ENCODE data around the gene ZNF845. TPM values are rescaled to one million over a fixed set of nuclear protein-coding genes. Genes with fewer than 3 reads are reported as not detected.
"Not testable (repeated sequence)": the region's sequence is repeated elsewhere in the genome, so short reads cannot be mapped to it uniquely, and the experiment has no call there.

ZNF845 gene
- total RNA-seq (2014; rRNA removed; shearing (Covaris generic)): 10.0 and 11.5 TPM in 2 replicates

- in situ Hi-C loops (cut with HindIII; ENCODE audit: low sequenced_read_pairs): no loop called here
Observed at GRCh38 chr19:53333463-53334449, at the start of gene ZNF845. ZNF845 (plus strand) TSS chr19:53333749; CDS start chr19:53341308, 7,559 bp downstream.

GRCh38 chr19:53285087-53285486 is 48.5 kb upstream of the ZNF845 start:
- in situ Hi-C loops (cut with HindIII; ENCODE audit: low sequenced_read_pairs): no loop called here
- no peak for DNase-seq (ENCODE audit: low spot score)

More at GRCh38 chr19:53333463-53334449, at the start of gene ZNF845:
- peak; percentile 93 for DNase-seq (ENCODE audit: low spot score)

GRCh38 chr19:53290758-53291549 is 42.6 kb upstream of the ZNF845 start:
- in situ Hi-C loops (cut with HindIII; ENCODE audit: low sequenced_read_pairs): no loop called here
- DNase-seq (ENCODE audit: low spot score): no peak

GRCh38 chr19:53294786-53295441 is 38.6 kb upstream of the ZNF845 start:
- no peak for DNase-seq (ENCODE audit: low spot score)
- in situ Hi-C loops (cut with HindIII; ENCODE audit: low sequenced_read_pairs): no loop called here

- in situ Hi-C loops (cut with HindIII; ENCODE audit: low sequenced_read_pairs): not testable (repeated sequence)
Observed at GRCh38 chr19:53301341-53301740, 32.2 kb upstream of the ZNF845 start.

GRCh38 chr19:53308339-53308811 is 25.2 kb upstream of the ZNF845 start:
- no peak for DNase-seq (ENCODE audit: low spot score)
- in situ Hi-C loops (cut with HindIII; ENCODE audit: low sequenced_read_pairs): no loop called here

More at GRCh38 chr19:53301341-53301740, 32.2 kb upstream of the ZNF845 start:
- DNase-seq (ENCODE audit: low spot score): not testable (repeated sequence)

- DNase-seq (ENCODE audit: low spot score): no peak
- in situ Hi-C loops (cut with HindIII; ENCODE audit: low sequenced_read_pairs): no loop called here
Observed at GRCh38 chr19:53311044-53311443, 22.5 kb upstream of the ZNF845 start.

GRCh38 chr19:53311897-53312296 is 21.7 kb upstream of the ZNF845 start:
- in situ Hi-C loops (cut with HindIII; ENCODE audit: low sequenced_read_pairs): no loop called here
- no peak for DNase-seq (ENCODE audit: low spot score)

- in situ Hi-C loops (cut with HindIII; ENCODE audit: low sequenced_read_pairs): no loop called here
- DNase-seq (ENCODE audit: low spot score): peak; percentile 36
Observed at GRCh38 chr19:53328967-53329366, 4.6 kb upstream of the ZNF845 start.

- in situ Hi-C loops (cut with HindIII; ENCODE audit: low sequenced_read_pairs): no loop called here
- DNase-seq (ENCODE audit: low spot score): peak; percentile 1
Observed at GRCh38 chr19:53332484-53332883, 1.1 kb upstream of the ZNF845 start.

- in situ Hi-C loops (cut with HindIII; ENCODE audit: low sequenced_read_pairs): no loop called here
- DNase-seq (ENCODE audit: low spot score): no peak
Observed at GRCh38 chr19:53333066-53333462, 485 bp upstream of the ZNF845 start.

GRCh38 chr19:53344403-53344802 is 10.9 kb downstream of the ZNF845 start:
- DNase-seq (ENCODE audit: low spot score); in situ Hi-C loops (cut with HindIII; ENCODE audit: low sequenced_read_pairs): not testable (repeated sequence)

GRCh38 chr19:53355739-53356138 is 22.2 kb downstream of the ZNF845 start:
- in situ Hi-C loops (cut with HindIII; ENCODE audit: low sequenced_read_pairs): no loop called here
- DNase-seq (ENCODE audit: low spot score): no peak

GRCh38 chr19:53357821-53358581 is 24.5 kb downstream of the ZNF845 start:
- no peak for DNase-seq (ENCODE audit: low spot score)
- in situ Hi-C loops (cut with HindIII; ENCODE audit: low sequenced_read_pairs): no loop called here

GRCh38 chr19:53360056-53360455 is 26.5 kb downstream of the ZNF845 start:
- in situ Hi-C loops (cut with HindIII; ENCODE audit: low sequenced_read_pairs); DNase-seq (ENCODE audit: low spot score): not testable (repeated sequence)

- peak; percentile 95 for DNase-seq (ENCODE audit: low spot score)
- in situ Hi-C loops (cut with HindIII; ENCODE audit: low sequenced_read_pairs): no loop called here
Observed at GRCh38 chr19:53365134-53365898, 31.8 kb downstream of the ZNF845 start, which contains the start of gene ZNF525. ZNF525 (plus strand) TSS chr19:53365705; CDS start chr19:53372282, 6,577 bp downstream.

GRCh38 chr19:53365899-53366493 is 32.4 kb downstream of the ZNF845 start:
- DNase-seq (ENCODE audit: low spot score): no peak
- in situ Hi-C loops (cut with HindIII; ENCODE audit: low sequenced_read_pairs): no loop called here

Measured in G401 (cell line).